HG02571 (cell line): ENCODE measurements around the gene SLC4A1AP.
A peak's percentile ranks its signal among the peaks of the same experiment; 100 is the strongest.
"Not testable (repeated sequence)": the region's sequence is repeated elsewhere in the genome, so short reads cannot be mapped to it uniquely, and the experiment has no call there.

Experiments
- ATAC-seq: cut with Tn5 transposase; IDR thresholded peaks from one replicate; pipeline ENCODE4 v1.9.1; 2021; ENCODE audit warnings: mild to moderate bottlenecking, moderate library complexity; ENCODE audit not compliant: unreplicated experiment

Gene SLC4A1AP

DNA sequence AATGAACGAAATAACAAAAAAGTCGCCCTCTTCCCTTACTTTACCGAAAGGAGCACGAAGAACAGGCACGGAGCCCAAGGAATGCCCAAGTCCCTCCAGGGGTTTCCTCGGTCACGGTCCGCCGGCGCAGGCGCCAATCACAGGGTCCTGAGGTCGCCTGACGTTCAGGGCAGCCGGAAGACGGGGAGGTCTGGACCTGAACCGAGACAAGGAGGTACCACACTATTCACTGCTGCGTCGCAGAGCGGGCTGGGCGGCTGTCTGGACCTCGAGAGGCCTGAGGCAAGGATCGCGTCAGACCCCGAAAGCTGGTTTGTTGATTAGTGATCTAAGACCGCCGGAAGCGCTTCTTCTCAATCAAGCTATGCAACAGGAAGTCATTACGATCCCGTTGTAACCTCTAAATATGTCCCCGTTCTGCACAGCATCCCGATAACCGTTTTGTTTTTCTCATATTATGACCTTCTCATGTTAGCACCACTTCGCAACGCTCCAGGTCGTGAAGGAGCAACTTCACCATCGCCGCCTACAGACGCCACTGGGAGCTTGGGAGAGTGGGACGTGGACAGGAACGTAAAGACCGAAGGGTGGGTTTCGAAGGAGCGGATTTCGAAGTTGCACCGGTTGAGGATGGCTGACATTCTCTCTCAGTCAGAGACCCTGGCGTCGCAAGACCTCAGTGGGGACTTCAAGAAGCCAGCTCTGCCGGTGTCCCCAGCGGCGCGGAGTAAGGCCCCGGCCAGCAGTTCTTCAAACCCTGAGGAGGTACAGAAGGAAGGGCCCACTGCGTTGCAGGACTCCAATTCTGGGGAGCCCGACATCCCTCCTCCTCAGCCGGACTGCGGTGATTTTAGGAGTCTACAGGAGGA is at the start of gene SLC4A1AP, which contains the start of gene SUPT7L:
Gene SLC4A1AP (plus strand): TSS at position 605 of the 869 bp plus-strand sequence. CDS start 26 bp downstream, at position 631.
Gene SUPT7L (minus strand): TSS at position 330 of the 869 bp plus-strand sequence. CDS start 1,422 bp downstream, outside the sequence.
- ATAC-seq, result peak; percentile 78

DNA sequence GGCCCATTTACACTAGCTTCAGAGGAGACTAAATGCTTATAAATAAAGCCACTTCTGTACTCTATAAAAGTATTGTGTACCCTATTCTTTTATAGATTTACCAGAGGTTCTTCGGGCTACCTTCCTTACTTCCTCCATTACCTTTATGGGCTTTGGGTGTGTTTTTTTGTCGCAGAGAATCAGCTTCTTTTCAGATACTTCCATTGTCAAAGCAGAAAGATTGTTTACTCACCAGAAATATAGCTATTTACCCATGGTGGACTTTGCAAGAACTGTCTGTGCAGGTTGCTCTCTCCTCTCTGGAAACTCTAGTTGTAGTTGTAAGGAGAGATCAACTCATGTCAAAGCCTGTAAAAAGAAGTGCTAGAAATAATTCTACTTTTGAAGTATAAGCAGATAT is 49.7 kb upstream of the SLC4A1AP start:
- no peak for ATAC-seq

DNA sequence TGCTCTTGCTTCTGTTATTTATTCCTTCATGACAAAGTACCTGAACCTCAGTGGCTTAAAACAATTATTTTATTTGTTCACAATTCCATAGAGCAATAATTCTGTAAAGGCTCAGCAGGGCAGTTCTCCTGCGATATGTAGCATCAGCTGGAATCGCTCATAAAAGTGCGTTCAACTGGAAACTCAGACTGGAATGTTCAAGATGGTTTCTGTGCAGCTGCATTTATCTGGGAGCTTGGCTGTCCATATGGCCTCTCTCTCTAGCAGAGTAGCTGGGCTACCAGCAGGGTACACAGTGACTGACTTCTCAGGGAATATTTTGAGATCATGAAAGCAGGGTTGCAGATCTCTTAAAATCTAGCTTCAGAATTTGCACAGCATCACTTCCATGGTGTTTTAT is 48.4 kb upstream of the SLC4A1AP start:
- ATAC-seq, result no peak

DNA sequence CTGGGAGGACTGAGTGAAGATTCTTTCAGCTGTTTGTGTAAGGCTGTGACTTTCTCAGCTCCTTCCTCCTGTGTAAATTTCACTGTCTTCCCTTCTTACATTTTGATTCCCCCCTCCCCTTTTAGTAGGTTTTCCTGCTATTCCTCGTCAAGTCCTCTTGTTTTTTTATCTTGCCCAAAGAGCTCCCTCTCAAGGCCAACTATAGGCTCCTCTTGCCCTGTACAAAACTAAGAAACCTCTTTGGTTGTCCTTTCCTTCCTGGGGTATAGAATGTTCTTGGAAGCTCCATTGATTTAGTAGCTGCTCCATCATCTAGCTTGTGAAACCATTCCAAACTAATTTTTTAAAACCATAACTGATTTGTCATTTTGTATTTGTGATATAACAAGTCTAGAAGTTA is 42.2 kb upstream of the SLC4A1AP start:
- ATAC-seq, result no peak

DNA sequence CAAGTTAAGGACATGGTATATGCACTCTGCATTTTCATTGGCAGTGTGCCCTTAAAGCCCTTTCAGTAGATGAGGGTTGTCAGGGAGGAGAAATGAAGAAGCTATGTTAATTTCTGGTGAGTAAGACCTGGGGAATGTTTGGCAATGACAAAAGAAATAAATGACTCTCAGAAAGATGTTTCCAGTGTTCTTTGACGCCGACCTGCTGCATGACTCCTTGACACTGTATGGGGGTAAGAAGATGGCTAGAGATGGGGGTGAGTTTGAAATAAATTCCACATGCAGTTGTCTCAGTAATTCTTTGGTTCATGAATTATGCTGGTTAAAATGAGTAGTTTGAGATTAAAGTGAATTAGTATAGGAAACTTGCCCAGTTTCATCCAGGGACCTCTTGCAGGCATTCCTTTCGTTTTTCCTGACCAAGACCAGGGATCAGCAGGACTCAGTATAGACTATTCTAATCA is 40.7 kb upstream of the SLC4A1AP start:
- no peak for ATAC-seq

DNA sequence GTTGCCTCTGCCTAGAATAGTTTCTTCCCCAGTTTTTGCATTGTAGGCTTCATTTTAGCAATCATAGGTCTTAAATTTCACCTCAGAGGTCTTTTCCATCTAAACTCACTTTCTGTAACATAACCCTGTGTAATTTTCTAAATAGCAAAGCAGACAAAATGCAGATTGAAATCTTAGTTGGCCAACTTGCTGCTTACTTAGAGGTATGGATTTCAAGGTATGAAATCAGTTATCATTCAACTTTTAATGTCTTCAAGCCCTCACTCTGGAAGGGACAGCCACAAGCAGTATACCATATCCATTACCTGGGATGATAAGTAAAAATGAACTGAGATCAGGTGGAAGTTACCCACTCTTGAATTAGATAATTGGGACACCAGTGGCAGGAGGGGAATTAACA is 38.7 kb upstream of the SLC4A1AP start:
- no peak for ATAC-seq

DNA sequence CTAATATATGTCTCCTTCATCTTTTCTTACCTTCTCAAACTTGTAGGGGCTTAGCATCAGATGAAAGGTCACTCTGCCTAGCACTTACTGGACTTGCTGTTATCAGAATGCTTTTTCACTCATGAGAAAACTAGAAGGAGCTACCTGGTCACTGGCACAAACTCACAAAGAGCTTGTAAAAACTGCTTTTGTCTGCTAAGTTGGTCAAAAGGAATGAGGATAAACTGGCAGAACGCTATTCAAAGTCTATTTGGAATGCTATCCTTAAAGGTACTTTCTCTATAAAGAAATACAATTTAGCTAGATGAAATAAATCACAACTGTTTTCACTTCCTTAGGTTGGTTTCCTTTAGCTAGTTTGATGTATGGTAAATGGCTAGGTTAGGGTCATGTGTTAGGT is 37.4 kb upstream of the SLC4A1AP start:
- not testable (repeated sequence) for ATAC-seq

DNA sequence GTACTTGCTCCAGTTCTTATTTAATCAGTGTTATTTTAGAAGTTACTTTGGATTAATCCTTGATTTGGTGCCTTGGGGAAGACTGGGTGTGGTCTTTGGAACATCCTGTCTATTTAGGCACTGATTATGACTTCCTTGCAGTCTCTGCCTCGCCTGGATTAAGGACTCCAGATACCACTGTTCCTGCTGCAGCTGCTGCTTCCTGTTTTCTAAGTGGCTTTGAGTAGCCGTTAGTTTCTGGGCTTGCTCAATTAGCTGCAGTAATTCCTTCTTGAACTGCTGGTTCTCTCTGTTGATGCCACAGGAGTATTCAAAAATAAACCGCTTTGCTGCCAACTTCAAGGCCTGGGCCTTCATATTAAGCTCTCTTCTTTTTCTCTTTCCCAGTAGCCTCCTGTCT is 36.8 kb upstream of the SLC4A1AP start:
- not testable (repeated sequence) for ATAC-seq

DNA sequence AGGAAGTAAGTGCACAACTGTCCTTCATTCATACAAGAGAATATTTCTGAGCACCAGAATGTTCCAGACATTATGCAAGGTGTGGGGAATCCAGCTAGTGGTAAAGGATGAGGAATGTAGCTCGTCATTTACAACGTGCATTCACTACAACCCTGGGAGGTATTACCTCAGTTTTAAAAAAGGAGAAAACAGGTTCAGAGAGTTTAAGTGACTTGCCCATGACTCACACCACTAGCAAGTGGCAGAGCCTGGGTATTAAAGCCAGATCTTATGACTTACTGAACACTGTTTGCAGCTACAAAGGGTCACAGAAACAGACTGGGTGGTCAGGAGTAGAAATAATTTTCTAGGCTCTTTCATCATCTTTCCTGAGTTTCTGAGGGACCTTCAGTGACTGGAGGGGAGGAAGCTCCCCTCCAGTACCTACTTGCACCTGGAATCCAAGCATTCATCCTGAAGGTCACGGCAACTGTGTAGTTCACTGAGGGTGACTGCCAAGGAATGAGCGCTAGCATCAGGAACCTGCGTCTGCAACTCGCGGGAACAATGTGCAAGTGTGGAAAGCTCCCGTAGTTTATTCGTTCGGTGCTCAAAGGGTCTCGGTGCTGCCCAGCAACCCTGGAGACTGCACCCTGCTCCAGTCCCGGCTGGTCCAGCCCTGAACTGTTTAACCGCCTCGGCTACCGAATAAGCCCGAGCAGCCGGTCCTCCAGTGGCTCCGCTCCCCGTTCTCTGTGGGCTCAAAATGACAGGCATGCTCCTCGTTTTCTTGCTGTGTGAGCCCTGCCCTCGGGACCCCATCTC is 35.5 kb upstream of the SLC4A1AP start:
- ATAC-seq, result peak; percentile 20

DNA sequence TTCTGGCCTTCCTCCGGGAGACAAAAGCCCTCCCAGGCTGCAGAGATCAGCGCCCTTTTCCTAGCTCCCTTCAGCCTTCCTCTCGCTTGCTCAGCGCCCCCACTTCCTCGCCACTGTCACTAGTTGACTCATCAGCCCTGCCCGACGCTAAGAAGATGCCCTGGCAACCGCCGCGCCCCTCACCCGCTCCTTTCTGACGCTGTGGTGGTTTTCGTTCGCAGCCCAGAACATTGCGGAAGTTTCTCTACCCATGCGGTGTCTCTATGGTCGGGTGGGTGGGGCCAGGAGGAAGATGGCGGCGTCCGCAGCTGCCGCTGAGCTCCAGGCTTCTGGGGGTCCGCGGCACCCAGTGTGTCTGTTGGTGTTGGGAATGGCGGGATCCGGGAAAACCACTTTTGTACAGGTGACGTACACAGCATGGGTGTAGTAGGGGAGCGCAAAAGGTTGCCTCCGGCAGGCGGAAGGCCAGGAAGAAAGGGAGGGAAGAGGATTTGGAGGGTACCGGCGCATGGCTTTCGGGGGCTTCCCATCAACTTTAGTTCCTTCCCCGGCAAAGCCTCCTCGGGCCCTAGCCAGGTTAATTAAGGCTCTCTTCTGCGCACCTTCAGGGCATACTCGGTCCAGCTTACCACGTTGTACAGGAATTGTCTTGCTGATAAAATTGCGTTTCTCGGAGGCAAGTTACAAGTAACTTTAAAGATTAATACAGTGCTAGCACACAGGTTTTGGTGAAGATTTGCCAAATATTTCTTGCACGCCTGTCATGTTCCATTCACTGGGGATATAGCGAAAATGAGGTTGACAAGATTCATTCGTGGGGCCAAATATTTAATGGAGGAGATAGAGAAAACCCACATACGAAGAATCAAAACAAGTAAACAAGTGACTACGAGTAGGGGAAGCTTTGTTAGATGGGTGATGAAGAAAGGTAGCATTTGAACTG is 34.7 kb upstream of the SLC4A1AP start, which contains the start of the genes CCDC121 and GPN1:
Gene CCDC121 (minus strand): TSS at position 246 of the 943 bp plus-strand sequence. CDS start 1,213 bp downstream, outside the sequence.
Gene GPN1 (plus strand): TSS at position 284 of the 943 bp plus-strand sequence. CDS start 9 bp downstream, at position 293.
- peak; percentile 100 for ATAC-seq

GRCh38 chr2:27630257-27630656 is 33.4 kb upstream of the SLC4A1AP start:
- ATAC-seq, result not testable (repeated sequence)

- ATAC-seq, result no peak
These were observed 29.4 kb upstream of the SLC4A1AP start for GRCh38 chr2:27634291-27634690.

DNA sequence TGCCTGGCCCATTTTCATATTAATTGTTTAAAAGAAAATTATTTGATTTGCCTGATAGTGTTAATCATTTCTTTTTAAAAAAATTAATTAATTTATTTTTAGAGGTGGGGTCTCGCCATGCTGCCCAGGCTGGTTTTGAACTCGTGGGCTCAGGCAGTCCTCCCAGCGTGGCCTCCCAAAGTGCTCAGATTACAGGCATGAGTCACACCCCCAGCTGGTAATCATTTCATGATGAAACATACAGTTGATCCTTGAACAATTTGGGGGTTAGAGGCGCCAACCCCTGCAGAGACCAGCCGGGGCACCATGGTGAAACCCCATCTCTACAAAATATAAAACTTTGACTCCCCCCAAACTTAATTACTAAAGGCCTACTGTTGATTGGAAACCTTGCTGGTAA is 26.9 kb upstream of the SLC4A1AP start:
- no peak for ATAC-seq

DNA sequence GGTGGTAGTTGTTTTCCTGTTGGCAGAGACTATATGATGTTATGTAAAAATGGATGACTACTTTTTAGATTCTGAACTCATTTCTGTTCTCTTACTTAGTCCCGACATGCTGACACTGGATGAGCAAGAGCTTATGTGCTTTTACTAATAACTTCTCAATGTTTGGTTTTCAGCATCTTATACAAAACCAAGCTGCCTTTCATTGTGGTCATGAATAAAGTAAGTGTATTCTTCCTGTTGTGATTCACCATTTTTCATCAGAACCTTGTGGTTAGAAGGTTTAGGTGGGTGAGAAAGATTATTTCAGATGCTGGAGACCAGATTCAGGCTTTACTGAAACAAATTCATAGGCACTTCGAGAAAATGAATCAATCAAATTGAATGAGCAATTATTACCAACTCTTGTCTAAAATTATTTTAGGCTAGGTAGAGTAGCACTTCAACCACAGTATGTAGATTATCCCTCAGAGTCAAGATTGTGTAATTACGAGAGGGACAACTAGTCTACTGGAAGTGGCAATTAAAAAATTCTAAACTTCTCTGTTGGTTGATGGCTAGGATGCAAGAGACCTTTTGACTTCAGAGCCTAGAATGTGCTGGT is 25.6 kb upstream of the SLC4A1AP start:
- ATAC-seq, result no peak

- no peak for ATAC-seq
These were observed 25.0 kb upstream of the SLC4A1AP start for GRCh38 chr2:27638709-27639108.

DNA sequence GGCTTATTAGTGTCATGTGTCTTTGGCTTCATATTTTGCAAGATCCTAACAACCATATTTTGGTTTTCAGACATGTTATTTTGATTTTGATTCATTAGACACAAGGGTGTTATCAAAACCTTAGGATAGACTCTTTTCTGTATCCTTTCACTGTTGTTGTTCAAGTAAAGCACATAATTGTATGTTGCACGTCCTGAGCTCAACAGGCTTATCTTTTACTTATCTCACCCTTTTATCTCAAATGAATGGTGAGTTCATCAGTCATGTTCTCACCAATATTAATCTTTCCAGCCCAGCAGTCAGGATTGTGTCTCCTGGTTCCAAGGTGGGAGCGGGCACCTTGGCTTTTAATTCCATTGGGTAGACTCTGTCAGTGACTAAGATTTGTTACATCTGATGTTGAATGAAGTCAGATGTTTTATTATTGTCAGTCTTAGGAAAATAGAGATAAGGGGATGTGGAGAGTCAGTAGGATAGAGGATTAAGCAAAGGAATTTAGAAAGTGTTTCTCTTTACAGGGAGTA is 22.9 kb upstream of the SLC4A1AP start:
- no peak for ATAC-seq

GRCh38 chr2:27645197-27645596 is 18.5 kb upstream of the SLC4A1AP start:
- no peak for ATAC-seq

DNA sequence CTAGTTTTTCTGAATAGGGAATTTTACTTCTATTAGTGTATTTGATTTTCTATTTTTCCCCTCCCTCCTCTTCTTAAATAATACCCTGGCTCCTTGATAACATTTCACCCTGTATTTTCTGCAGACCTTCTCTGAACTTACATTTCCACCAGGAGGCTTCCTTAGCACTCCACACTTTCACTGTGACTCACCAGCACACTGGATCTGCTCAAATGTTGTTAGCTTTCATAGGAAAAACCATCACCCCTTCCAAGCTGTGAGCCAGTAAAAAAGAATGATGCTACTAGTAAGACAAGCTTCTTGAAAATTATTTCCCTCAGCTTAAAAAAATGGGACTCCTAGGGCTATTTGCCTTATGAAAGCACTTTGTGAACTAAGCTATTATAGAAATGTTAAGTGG is 16.4 kb upstream of the SLC4A1AP start:
- ATAC-seq, result no peak

DNA sequence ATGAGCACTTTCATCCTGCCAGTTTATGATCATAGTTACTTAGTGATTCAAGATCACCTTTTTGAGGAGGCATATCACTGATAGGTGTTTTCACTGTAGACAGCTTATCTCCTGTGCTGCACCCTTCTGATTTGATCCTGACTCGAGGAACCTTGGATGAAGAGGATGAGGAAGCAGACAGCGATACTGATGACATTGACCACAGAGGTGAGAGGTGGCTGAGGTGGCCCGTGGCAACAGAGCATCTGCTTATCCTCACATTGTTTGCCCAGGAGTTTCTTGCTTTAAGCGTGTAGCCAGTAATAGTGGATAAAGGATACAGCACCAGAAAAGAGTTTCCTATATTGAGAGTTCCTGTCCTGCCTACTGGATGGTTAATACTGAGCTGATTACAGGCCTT is 16.0 kb upstream of the SLC4A1AP start:
- no peak for ATAC-seq

GRCh38 chr2:27651056-27651455 is 12.6 kb upstream of the SLC4A1AP start:
- no peak for ATAC-seq
